Measurements from ENCODE around the gene NAGLU.

- no peak for TF ChIP-seq CTCF (IDR thresholded peaks at IDR 0.05; ENCODE audit: poor library complexity)
- no peak for TF ChIP-seq EZH2 (IDR thresholded peaks at IDR 0.05; ENCODE audit: borderline replicate concordance)
Measured at GRCh38 chr17:42560246-42560645, 24.2 kb downstream of the NAGLU start.
